ENCODE results near the gene ZMYND8. TPM values are rescaled to one million over a fixed set of nuclear protein-coding genes. Genes with fewer than 3 reads are reported as not detected.

ZMYND8 gene
- total and polyA plus RNA-seq, 2 experiments from 2014 or later = 10.2 to 12.4 TPM

- no peaks in the 10 kb centered on the region for H3K27me3 ChIP-seq (replicated peaks; ENCODE audit: insufficient read depth)
- H3K9me2 ChIP-seq (ENCODE audit: insufficient read depth) = no peaks in the 10 kb centered on the region
- H2AFZ ChIP-seq = no peak overlapping the region
- DNase-seq = no peak
- peaks cover 9% of the 10 kb centered on the region; the same call in 1 of the 2 replicates for H3K79me2 ChIP-seq (ENCODE audit: insufficient read depth)
- no peak overlapping the region for H3K27ac ChIP-seq
- H3K36me3 ChIP-seq (ENCODE audit: low read depth) = peaks cover 26% of the 10 kb centered on the region
- no peak overlapping the region for H3K4me3 ChIP-seq
- H3K4me2 ChIP-seq (ENCODE audit: unreplicated experiment) = no peak overlapping the region
- no peak for TF ChIP-seq EZH2 (IDR thresholded peaks at IDR 0.05; ENCODE audit: insufficient read depth, poor library complexity, severe bottlenecking)
- TF ChIP-seq EZH2phosphoT487 (IDR thresholded peaks at IDR 0.05; ENCODE audit: insufficient read depth, low read depth) = no peak
- no peaks in the 10 kb centered on the region for H3F3A ChIP-seq (ENCODE audit: insufficient read depth)
- H3K9me3 ChIP-seq (ENCODE audit: low read depth) = no peaks in the 10 kb centered on the region
- no peaks in the 10 kb centered on the region for H4K20me1 ChIP-seq (ENCODE audit: insufficient read depth)
- 88 to 89% methylated on average over 7 of the region's 7 CpGs for WGBS, 2 experiments (ENCODE audit: low coverage in 1 of 2, low lambda C conversion rate in 2 of 2, missing lambda C conversion rate in 2 of 2)
- no peaks in the 10 kb centered on the region for H3K4me1 ChIP-seq (ENCODE audit: insufficient read depth)
- in situ Hi-C loops (cut with MboI) = no loop called here
- no peak overlapping the region for H3K9ac ChIP-seq
Measured at GRCh38 chr20:47211036-47211435, 145.5 kb downstream of the ZMYND8 start.

- no peak for DNase-seq
- 94 to 95% methylated on average over 13 of the region's 13 CpGs for WGBS, 2 experiments (ENCODE audit: low coverage in 1 of 2, low lambda C conversion rate in 2 of 2, missing lambda C conversion rate in 2 of 2)
- peaks cover 26% of the 10 kb centered on the region for H3K36me3 ChIP-seq (ENCODE audit: low read depth)
Measured at GRCh38 chr20:47210470-47210869, 146.0 kb downstream of the ZMYND8 start.

GRCh38 chr20:47209982-47210381 is 146.5 kb downstream of the ZMYND8 start:
- H3K79me2 ChIP-seq (ENCODE audit: insufficient read depth) = no peaks in the 10 kb centered on the region; the same call in 1 of the 2 replicates
- no peak overlapping the region for H3K4me2 ChIP-seq (ENCODE audit: unreplicated experiment)
- H3K9me3 ChIP-seq (ENCODE audit: low read depth) = no peaks in the 10 kb centered on the region
- WGBS, 2 experiments (ENCODE audit: low coverage in 1 of 2, low lambda C conversion rate in 2 of 2, missing lambda C conversion rate in 2 of 2) = 91 to 93% methylated on average over 17 of the region's 17 CpGs
- H3K27ac ChIP-seq = no peak overlapping the region
- in situ Hi-C loops (cut with MboI) = loop anchor here (10.0 kb wide), 1 partner anchor 175 kb away; no protein-coding TSS in a partner anchor
- no peaks in the 10 kb centered on the region for H4K20me1 ChIP-seq (ENCODE audit: insufficient read depth)
- no peaks in the 10 kb centered on the region for H3F3A ChIP-seq (ENCODE audit: insufficient read depth)
- H3K36me3 ChIP-seq (ENCODE audit: low read depth) = peaks cover 26% of the 10 kb centered on the region
- DNase-seq = no peak
- H2AFZ ChIP-seq = no peak overlapping the region
- no peaks in the 10 kb centered on the region for H3K27me3 ChIP-seq (replicated peaks; ENCODE audit: insufficient read depth)
- H3K9me2 ChIP-seq (ENCODE audit: insufficient read depth) = no peaks in the 10 kb centered on the region
- no peak for TF ChIP-seq EZH2phosphoT487 (IDR thresholded peaks at IDR 0.05; ENCODE audit: insufficient read depth, low read depth)
- TF ChIP-seq EZH2 (IDR thresholded peaks at IDR 0.05; ENCODE audit: insufficient read depth, poor library complexity, severe bottlenecking) = no peak
- H3K9ac ChIP-seq = no peak overlapping the region
- H3K4me3 ChIP-seq = no peak overlapping the region
- no peaks in the 10 kb centered on the region for H3K4me1 ChIP-seq (ENCODE audit: insufficient read depth)

More at GRCh38 chr20:47210470-47210869, 146.0 kb downstream of the ZMYND8 start:
- H3K4me2 ChIP-seq (ENCODE audit: unreplicated experiment) = no peak overlapping the region
- no peaks in the 10 kb centered on the region for H3K9me3 ChIP-seq (ENCODE audit: low read depth)
- no peaks in the 10 kb centered on the region for H3K4me1 ChIP-seq (ENCODE audit: insufficient read depth)
- H3K4me3 ChIP-seq = no peak overlapping the region
- in situ Hi-C loops (cut with MboI) = no loop called here
- no peaks in the 10 kb centered on the region for H4K20me1 ChIP-seq (ENCODE audit: insufficient read depth)
- no peak overlapping the region for H3K27ac ChIP-seq
- no peaks in the 10 kb centered on the region for H3K9me2 ChIP-seq (ENCODE audit: insufficient read depth)
- no peaks in the 10 kb centered on the region for H3K27me3 ChIP-seq (replicated peaks; ENCODE audit: insufficient read depth)
- no peak for TF ChIP-seq EZH2phosphoT487 (IDR thresholded peaks at IDR 0.05; ENCODE audit: insufficient read depth, low read depth)
- no peak for TF ChIP-seq EZH2 (IDR thresholded peaks at IDR 0.05; ENCODE audit: insufficient read depth, poor library complexity, severe bottlenecking)
- no peaks in the 10 kb centered on the region for H3F3A ChIP-seq (ENCODE audit: insufficient read depth)
- peaks cover 4% of the 10 kb centered on the region; the same call in 1 of the 2 replicates for H3K79me2 ChIP-seq (ENCODE audit: insufficient read depth)
- H3K9ac ChIP-seq = no peak overlapping the region
- H2AFZ ChIP-seq = no peak overlapping the region

- TF ChIP-seq EZH2 (IDR thresholded peaks at IDR 0.05; ENCODE audit: insufficient read depth, poor library complexity, severe bottlenecking) (no peak), EZH2phosphoT487 (IDR thresholded peaks at IDR 0.05; ENCODE audit: insufficient read depth, low read depth) (no peak)
- in situ Hi-C loops (cut with MboI) = loop anchor here (10.0 kb wide), 1 partner anchor 176 kb away; no protein-coding TSS in a partner anchor
- Histone ChIP-seq H3K4me3 (no peak overlapping the region), H3K4me2 (ENCODE audit: unreplicated experiment) (no peak overlapping the region), H3K9me3 (ENCODE audit: low read depth) (no peaks in the 10 kb centered on the region), H3K27me3 (replicated peaks; ENCODE audit: insufficient read depth) (no peaks in the 10 kb centered on the region), H3K79me2 (ENCODE audit: insufficient read depth) (no peaks in the 10 kb centered on the region), H2AFZ (no peak overlapping the region), H3K9ac (no peak overlapping the region), H3F3A (ENCODE audit: insufficient read depth) (no peaks in the 10 kb centered on the region), H3K27ac (no peak overlapping the region), H3K36me3 (ENCODE audit: low read depth) (peaks cover 26% of the 10 kb centered on the region), H3K9me2 (ENCODE audit: insufficient read depth) (no peaks in the 10 kb centered on the region), H3K4me1 (ENCODE audit: insufficient read depth) (peaks cover 4% of the 10 kb centered on the region), H4K20me1 (ENCODE audit: insufficient read depth) (no peaks in the 10 kb centered on the region)
- 93 to 94% methylated on average over 18 of the region's 18 CpGs for WGBS, 2 experiments (ENCODE audit: low coverage in 1 of 2, low lambda C conversion rate in 2 of 2, missing lambda C conversion rate in 2 of 2)
- no peak for DNase-seq
Measured at GRCh38 chr20:47208534-47209174, 147.8 kb downstream of the ZMYND8 start.

Measured in GM23248 (cell line).